Endodermal cell (in vitro differentiated cells): ENCODE data around the gene R3HDM1. TPM values are rescaled to one million over a fixed set of nuclear protein-coding genes. Genes with fewer than 3 reads are reported as not detected.

ENCODE experiments used
- DNase-seq: peaks from one replicate; pipeline ENCODE4 v3.0.0-alpha.2; 2017
- H3K27ac ChIP-seq: 2 replicates; pipeline ENCODE4 v1.5.1; 2013; ENCODE audit warnings: mild to moderate bottlenecking, low read depth, low read length, moderate library complexity
- H3K27me3 ChIP-seq: 2 replicates; pipeline ENCODE4 v1.6.1; 2013; ENCODE audit warnings: mild to moderate bottlenecking, low read length, moderate library complexity; ENCODE audit not compliant: insufficient read depth, control insufficient read depth, poor library complexity, severe bottlenecking
- H3K36me3 ChIP-seq: 2 replicates; pipeline ENCODE4 v1.7.0; 2013; ENCODE audit warnings: mild to moderate bottlenecking, low read length, moderate library complexity; ENCODE audit not compliant: control insufficient read depth, insufficient read depth
- H3K4me1 ChIP-seq: one replicate; pipeline ENCODE4 v1.7.0; 2013; ENCODE audit warnings: low read length; ENCODE audit not compliant: control insufficient read depth, insufficient read depth
- H3K4me3 ChIP-seq: 2 replicates; pipeline ENCODE4 v1.5.1; 2013; ENCODE audit warnings: mild to moderate bottlenecking, low read length, moderate library complexity
- H3K9ac ChIP-seq: 2 replicates; pipeline ENCODE4 v1.6.1; 2013; ENCODE audit warnings: mild to moderate bottlenecking, low read length, moderate library complexity; ENCODE audit not compliant: poor library complexity, severe bottlenecking; ENCODE audit errors: extremely low read depth
- H3K9me3 ChIP-seq: 2 replicates; pipeline ENCODE4 v1.6.1; 2013; ENCODE audit warnings: mild to moderate bottlenecking, low read length, moderate library complexity; ENCODE audit not compliant: control insufficient read depth
- H3K27ac Mint-ChIP-seq: 2 replicates; pipeline ENCODE4 v1.8.0; 2020; ENCODE audit warnings: mixed read lengths
- H3K27me3 Mint-ChIP-seq: 2 replicates; pipeline ENCODE4 v1.8.0; 2021; ENCODE audit warnings: mild to moderate bottlenecking, mixed read lengths; ENCODE audit not compliant: insufficient read depth
- H3K36me3 Mint-ChIP-seq: 2 replicates; pipeline ENCODE4 v1.8.0; 2020; ENCODE audit warnings: low read depth, mixed read lengths
- H3K4me1 Mint-ChIP-seq: 2 replicates; pipeline ENCODE4 v1.8.0; 2020; ENCODE audit warnings: mixed read lengths
- H3K4me3 Mint-ChIP-seq: 2 replicates; pipeline ENCODE4 v1.8.0; 2020; ENCODE audit warnings: mild to moderate bottlenecking, moderate library complexity, mixed read lengths
- H3K9me3 Mint-ChIP-seq: 2 replicates; pipeline ENCODE4 v1.8.0; 2020; ENCODE audit warnings: mild to moderate bottlenecking, mixed read lengths
- WGBS, 2 experiments: methylation state at CpG; one replicate each; pipeline versions ENCODE4 v1.1.5 to v1.1.7; 2013; ENCODE audit warnings: missing lambda C conversion rate in 2 of 2, mixed read lengths in 1 of 2; ENCODE audit not compliant: insufficient coverage in 1 of 2, insufficient read length in 1 of 2; 5-methylcytosine and 5-hydroxymethylcytosine counted together
- total RNA-seq, 2 donors: library from RNA; stranded (reverse); fragmentation: NEBNext Ultra II Directional in 1 of 2; extraction: Animal tissue kit (Norgen Biotek cat#: 25700) in 1 of 2; gene quantifications; 2 replicates in 1 of 2; 3 replicates in 1 of 2; pipeline ENCODE4 v1.2.1, GENCODE V29; 2021
- TF ChIP-seq, protein P1 (sequence below): fragments of 200-600 bp; sonication (generic); conservative IDR thresholded peaks from 2 replicates; pipeline ENCODE4 v1.5.0; 2021; ENCODE audit warnings: antibody characterized with exemption, mild to moderate bottlenecking

The R3HDM1 gene
- total RNA-seq, 2 donors from 2014 or later = 52.6 to 67.0 TPM

DNA sequence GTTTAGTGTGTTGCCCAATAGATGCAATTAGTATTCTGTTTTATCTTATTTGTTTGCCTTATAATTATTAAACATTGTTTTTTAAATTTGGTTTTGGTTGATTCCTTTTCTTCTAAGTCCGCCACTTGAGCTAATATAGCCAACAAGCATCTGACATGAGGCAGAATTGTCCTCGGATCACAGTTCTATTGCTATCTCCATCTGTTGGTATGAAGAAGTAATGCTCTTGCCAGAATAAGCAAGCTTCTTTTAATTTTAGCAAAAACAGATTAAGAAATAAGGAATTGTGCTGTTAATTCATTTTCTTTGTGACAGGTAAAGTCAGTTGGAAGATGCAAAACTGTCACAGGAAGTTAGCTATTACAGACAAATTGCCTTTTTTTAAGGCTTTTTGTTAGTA lies 54.3 kb downstream of the R3HDM1 start:
- H3K27me3 Mint-ChIP-seq = no peaks in the 10 kb centered on the region
- Histone ChIP-seq H3K27me3 (no peaks in the 10 kb centered on the region), H3K9me3 (peaks cover 7% of the 10 kb centered on the region), H3K4me3 (no peak overlapping the region), H3K4me1 (no peaks in the 10 kb centered on the region), H3K27ac (no peak overlapping the region), H3K36me3 (no peaks in the 10 kb centered on the region), H3K9ac (no peak overlapping the region)
- no peak overlapping the region for H3K4me3 Mint-ChIP-seq
- 83 to 90% methylated on average over 2 of the region's 2 CpGs for WGBS, 2 experiments
- TF ChIP-seq, protein P1, sequence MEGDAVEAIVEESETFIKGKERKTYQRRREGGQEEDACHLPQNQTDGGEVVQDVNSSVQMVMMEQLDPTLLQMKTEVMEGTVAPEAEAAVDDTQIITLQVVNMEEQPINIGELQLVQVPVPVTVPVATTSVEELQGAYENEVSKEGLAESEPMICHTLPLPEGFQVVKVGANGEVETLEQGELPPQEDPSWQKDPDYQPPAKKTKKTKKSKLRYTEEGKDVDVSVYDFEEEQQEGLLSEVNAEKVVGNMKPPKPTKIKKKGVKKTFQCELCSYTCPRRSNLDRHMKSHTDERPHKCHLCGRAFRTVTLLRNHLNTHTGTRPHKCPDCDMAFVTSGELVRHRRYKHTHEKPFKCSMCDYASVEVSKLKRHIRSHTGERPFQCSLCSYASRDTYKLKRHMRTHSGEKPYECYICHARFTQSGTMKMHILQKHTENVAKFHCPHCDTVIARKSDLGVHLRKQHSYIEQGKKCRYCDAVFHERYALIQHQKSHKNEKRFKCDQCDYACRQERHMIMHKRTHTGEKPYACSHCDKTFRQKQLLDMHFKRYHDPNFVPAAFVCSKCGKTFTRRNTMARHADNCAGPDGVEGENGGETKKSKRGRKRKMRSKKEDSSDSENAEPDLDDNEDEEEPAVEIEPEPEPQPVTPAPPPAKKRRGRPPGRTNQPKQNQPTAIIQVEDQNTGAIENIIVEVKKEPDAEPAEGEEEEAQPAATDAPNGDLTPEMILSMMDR = peak; percentile 54
- H3K27ac Mint-ChIP-seq = no peak overlapping the region
- no peak for DNase-seq
- peaks cover under 1% of the 10 kb centered on the region for H3K9me3 Mint-ChIP-seq
- peaks cover 10% of the 10 kb centered on the region for H3K4me1 Mint-ChIP-seq
- peaks cover 7% of the 10 kb centered on the region for H3K36me3 Mint-ChIP-seq

DNA sequence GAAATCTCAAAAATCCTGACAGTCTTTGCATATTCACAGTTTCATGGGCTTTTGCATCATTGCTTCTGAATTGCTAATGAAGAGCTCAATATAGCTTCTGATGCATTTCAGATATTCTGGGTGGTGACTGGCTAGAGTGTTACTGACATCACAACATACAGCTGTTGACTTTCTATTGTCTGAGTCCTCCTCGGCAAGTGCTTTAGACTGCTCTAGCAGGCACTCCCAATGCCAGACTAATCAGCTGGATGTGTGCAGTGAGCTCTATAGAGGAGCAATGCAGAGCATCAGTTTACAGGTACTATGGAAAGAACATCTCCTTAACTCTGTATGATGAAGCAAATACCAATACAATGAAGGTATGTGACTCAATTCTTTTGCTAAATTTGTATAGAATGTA lies 54.9 kb downstream of the R3HDM1 start:
- no peak overlapping the region for H3K27ac Mint-ChIP-seq
- no peaks in the 10 kb centered on the region for H3K36me3 ChIP-seq
- peaks cover 6% of the 10 kb centered on the region for H3K9me3 Mint-ChIP-seq
- H3K4me1 ChIP-seq = no peaks in the 10 kb centered on the region
- H3K36me3 Mint-ChIP-seq = peaks cover 9% of the 10 kb centered on the region
- H3K9ac ChIP-seq = no peak overlapping the region
- H3K27me3 Mint-ChIP-seq = no peaks in the 10 kb centered on the region
- H3K27ac ChIP-seq = no peak overlapping the region
- no peak overlapping the region for H3K4me3 Mint-ChIP-seq
- H3K9me3 ChIP-seq = peaks cover 13% of the 10 kb centered on the region
- H3K27me3 ChIP-seq = no peaks in the 10 kb centered on the region
- TF ChIP-seq, protein P1 = no peak
- H3K4me1 Mint-ChIP-seq = peaks cover 9% of the 10 kb centered on the region
- H3K4me3 ChIP-seq = no peak overlapping the region
- WGBS, 2 experiments = 57 to 83% methylated on average over 1 of the region's 1 CpG
- peak; percentile 45 for DNase-seq

DNA sequence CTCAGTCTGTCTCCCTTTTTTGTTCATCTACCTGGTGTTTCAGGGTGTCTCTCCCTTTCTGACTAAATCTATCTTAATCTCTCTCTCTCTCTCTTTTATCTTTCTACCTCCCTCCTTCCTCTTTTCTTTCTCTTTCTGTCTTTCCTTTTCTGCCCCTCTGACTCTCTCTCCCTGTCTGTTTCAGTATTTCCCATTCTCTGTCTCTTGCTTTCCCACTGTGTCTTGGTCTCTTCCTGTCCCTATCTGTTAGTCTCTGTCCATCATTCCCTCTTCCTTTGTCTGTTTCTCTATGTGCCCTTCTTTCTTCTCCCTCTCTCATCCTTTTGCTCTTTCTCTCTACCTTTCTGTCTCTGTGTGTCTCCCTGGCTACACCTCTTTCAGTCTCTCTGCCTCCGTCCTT lies 56.7 kb downstream of the R3HDM1 start:
- H3K27me3 ChIP-seq = no peaks in the 10 kb centered on the region
- Mint-ChIP-seq H3K36me3 (peaks cover 21% of the 10 kb centered on the region), H3K4me1 (peaks cover 9% of the 10 kb centered on the region), H3K4me3 (no peak overlapping the region), H3K27me3 (no peaks in the 10 kb centered on the region), H3K9me3 (peaks cover 20% of the 10 kb centered on the region), H3K27ac (peak overlapping the region; percentile 9)
- peaks cover 11% of the 10 kb centered on the region for H3K36me3 ChIP-seq
- no peaks in the 10 kb centered on the region for H3K4me1 ChIP-seq
- TF ChIP-seq, protein P1 = no peak
- H3K9ac ChIP-seq = no peak overlapping the region
- no peak for DNase-seq
- no peak overlapping the region for H3K27ac ChIP-seq
- H3K9me3 ChIP-seq = peaks cover 26% of the 10 kb centered on the region
- no peak overlapping the region for H3K4me3 ChIP-seq
- WGBS, 2 experiments = 85 to 93% methylated on average over 1 of the region's 1 CpG
